T1000 (cell line): ENCODE measurements around the gene TSFM.

ENCODE experiments used
- DNase-seq: peaks from one replicate; lab custom pipeline; 2025; ENCODE audit warnings: mixed read lengths; lab: John Stamatoyannopoulos, UW

TSFM gene

DNA sequence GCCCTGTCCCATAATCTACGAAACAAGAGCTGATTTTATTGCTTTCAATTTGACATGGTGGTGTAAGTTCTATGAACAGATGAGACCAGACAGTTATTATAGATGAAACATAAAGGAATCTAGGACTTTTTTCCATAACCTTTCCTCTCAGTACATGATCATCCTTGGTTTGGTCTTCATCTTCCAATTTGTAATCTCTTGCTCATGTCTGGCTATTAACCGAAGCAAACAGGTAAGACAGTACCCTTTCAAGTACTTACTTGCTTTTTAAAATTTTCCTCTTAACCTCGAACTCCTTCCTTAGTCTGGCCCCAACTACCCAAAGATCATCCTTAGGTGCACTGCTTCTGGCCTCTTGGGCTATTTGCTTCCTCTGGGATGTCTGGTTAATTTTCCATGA lies 36.6 kb upstream of the TSFM start:
- no peak for DNase-seq

DNA sequence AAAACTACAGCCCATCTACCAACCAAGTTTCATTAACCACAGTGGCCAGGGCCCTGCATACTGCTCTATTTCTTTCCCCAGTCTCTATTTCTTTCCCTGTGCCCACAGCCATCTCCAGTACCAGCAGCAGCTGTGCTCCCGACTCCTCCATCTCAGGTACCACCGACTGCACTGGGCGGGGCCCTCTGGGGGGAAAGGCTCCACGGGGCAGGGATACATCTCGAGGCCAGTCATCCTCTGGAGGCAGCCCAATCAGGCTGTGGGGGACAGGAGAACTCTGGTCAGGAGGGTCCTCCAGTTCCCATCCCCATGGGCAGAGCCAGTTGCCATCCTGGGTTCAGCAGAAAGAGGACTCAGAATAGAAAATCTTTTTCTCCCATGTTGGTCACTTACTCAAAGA lies 33.5 kb upstream of the TSFM start:
- DNase-seq = no peak

DNA sequence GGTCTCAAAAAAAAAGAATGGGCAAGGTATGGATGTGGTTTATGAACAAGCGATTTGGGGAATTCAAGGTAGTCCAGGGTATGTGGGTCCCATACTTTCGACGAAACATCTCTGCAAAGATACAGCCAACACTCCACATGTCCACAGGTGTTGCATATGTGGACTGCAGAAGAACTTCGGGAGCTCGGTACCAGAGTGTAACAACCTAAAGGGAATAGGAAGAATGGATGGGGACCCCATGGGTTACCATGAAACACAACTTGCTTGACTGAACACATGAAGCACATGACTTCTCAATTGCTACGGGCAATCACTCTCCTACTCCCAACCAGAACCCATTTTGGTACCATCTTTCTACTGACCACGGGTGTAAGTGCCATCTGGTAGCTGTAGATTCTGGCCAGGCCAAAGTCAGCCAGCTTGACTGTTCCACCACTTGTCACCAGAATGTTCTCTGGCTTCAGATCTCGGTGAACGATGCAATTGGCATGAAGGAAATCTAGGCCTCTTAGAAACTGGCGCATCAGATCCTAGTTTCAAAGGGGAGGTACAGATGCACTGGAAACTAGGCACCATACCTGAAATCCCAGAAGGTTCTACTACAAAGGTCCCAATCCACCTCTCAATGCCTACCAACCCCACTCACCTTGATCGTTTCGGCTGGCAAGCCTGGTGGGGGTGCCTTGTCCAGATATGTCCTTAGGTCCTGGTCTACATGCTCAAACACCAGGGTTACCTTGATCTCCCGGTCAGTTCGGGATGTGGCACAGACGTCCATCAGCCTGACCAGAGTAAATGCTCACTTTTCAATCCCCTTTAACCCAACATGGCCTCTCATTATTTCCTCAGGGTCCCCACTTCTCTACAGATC lies 31.8 kb upstream of the TSFM start:
- DNase-seq = no peak

DNA sequence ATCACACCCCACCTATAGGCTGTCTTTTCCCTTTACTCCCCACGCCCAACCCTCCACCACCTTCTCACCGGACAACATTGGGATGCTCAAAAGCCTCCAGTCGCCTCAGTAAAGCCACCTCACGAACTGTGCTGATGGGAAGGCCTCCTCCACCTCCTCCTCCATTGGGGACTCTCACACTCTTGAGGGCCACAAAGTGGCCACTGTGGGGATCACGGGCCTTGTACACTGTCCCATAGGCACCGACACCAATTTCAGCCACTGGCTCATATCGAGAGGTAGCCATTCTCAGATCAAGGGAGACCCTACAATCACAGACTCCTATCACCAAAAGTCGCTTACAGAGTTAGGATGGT lies 31.2 kb upstream of the TSFM start:
- no peak for DNase-seq

DNA sequence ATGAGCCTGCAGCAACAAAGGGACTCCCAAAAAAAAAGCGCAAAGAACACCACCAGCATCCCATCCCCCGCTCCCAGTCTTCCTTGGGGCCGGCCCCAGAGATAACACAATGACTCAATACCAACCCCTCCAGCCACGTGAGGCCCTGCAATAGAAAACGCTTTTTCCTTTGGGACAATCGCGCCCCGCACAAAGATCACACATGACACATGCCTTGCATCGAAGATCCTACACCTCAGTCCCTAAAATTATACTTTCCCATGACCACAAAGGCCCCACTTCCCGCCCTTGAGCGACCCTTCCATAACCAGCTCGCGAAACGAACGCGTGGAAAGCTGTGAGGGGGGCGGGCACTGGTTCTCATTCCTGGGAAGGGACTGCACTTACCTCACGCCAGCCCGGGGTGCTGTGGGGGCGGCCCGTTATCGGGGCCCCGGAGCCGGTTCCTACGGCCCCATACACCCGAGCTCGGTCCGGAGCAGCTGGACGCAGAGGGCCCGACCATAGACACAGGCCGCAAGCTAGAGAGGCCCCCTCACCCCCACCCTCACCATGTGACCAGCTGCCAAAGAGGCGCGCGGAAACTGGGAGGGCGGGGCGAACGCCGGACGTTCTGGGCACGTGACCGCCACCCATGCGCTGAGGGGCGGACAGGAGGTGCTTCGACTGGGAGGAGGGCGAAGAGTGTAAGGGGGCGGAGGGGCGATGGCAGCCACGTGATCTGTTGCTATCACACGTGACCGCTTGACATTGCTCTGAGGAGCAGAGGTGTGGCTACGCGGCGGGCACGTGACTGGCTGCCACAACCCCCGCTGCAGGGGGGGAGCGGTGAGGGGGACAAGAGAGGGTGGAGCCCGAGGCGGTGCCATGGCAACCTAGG lies 30.6 kb upstream of the TSFM start, which contains the start of gene CDK4:
CDK4 (minus strand) TSS at position 523 of the 880 bp plus-strand sequence. CDS start 593 bp downstream, outside the sequence.
- DNase-seq = peak; percentile 100

DNA sequence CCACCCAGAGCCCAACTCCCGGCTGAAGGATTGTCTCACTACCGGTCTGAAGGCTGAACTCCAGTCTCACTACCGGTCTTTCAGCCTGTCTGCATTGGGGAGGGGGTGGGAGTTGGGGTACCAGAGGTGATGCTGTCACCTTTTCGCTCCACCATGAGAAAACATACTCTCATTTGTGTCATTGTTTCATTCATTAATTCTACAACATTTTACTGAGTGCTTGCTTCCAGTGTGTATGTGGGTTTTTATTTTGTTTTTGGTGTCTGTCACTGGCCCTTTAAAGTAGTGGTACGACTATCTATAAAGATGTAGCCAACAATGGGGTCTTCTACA lies 30.0 kb upstream of the TSFM start:
- DNase-seq = no peak

DNA sequence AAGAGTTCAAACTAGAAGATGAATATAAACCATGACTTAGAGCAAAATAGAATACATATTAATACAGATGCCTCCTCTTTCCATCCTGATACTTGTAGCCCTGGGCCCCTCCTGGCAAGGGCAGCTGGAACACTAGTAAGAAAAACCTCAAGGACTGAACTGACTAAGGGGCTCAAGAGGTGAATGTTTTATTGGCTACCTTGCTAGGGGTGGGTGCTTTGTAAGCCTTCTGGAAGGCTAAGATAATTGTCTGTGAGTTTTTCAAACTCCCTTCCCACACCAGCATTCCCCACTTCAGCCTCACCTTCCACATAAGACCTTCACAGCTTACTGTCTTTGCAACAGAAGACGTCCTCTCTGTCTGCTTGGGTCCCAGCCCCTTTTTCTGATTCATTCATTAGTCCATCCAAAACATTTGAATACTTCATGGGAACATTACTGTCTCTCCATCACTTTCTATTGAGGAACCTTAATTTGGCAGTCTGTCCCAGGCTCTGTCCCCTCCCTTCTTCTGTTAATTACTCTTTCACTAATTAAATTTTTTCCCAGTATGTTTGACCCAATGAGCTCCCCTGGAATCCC lies 28.7 kb upstream of the TSFM start:
- DNase-seq = no peak

DNA sequence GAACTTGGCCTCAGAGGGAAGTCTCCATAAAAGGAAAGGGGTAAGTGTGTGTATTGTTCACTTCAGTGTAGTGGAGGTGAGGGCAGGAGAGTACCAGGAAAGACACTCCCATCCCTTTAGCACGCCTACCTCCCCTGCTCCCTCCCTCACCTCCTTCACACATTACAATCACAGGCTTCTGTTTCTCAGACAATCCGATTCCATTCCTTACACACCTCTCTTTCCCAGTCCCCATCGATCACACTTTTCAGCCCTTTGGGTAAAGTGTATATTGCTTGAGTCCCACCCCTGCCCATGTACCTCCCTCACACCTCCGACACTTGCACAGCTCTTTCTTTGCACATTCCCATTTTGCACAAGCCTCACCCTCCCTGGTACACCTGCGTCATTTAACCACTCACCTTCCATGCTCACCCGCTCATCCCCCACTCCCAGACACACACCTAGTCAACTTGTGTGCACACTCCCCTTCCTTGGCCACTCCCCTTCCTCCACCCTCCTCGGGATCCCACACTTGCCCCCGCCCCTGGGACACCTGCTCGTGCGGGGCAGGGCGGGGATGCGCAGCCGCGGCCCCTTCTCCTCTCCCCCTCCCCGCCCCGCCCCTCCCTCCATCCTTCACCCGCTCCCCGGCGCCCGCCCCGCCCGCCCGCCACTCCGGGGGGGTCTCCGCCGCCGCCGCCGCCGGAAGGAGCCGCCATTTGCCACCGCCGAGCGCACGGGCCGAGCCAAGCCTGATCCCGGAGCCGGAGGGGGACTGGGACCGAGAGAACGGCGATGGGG lies 28.0 kb upstream of the TSFM start, which contains the start of gene MARCHF9:
MARCHF9 (plus strand) TSS at position 693 of the 783 bp plus-strand sequence. CDS start 426 bp downstream, outside the sequence.
- peak; percentile 99 for DNase-seq

DNA sequence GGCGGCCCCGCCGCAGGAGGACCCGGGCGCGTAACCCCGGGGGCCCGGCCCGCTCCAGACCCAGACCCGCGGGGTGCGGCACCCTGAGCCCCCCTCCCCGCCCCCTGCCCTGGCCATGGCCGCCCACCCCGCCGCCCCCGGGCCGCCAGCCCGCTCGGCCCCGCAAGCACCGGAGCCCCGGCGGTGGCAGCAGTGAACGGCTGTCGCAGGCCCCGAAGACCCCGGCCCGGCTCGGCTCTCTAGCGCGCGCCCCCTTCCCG lies 27.5 kb upstream of the TSFM start:
- DNase-seq = no peak

DNA sequence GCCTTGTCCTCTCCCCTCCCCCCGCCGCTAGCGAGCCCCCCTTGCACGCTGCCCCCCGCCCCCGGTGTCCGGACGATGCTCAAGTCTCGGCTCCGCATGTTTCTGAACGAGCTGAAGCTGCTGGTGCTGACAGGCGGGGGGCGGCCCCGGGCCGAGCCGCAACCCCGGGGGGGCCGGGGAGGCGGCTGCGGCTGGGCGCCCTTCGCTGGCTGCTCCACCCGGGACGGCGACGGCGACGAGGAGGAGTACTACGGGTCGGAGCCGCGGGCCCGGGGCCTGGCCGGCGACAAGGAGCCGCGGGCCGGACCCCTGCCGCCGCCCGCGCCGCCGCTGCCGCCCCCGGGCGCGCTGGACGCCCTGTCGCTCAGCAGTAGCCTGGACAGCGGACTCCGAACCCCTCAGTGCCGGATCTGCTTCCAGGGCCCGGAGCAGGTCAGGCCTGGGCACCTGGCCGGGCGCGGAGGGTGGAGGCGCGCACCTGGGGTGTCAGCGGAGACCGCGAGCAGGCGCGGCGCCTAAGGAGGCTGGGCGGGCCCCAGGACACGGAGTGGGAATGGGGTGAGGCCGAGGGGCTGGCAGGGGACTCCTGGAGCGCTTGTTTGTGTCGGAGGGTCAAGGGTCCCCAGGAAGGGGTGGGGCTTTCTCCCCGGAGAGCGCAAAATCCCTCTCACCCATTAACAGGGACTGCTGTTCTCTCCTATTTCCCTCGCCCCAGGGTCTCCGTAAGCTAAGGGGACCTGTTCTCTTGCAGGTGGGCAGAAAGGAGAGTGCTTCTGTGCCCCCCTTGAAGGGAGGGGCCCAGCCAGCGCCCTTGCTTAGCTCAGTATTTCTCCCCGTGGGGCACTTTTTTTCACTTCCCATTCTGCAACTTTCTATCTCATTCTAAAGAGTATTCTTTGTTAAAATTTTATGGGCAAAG lies 26.9 kb upstream of the TSFM start:
- peak; percentile 97 for DNase-seq

DNA sequence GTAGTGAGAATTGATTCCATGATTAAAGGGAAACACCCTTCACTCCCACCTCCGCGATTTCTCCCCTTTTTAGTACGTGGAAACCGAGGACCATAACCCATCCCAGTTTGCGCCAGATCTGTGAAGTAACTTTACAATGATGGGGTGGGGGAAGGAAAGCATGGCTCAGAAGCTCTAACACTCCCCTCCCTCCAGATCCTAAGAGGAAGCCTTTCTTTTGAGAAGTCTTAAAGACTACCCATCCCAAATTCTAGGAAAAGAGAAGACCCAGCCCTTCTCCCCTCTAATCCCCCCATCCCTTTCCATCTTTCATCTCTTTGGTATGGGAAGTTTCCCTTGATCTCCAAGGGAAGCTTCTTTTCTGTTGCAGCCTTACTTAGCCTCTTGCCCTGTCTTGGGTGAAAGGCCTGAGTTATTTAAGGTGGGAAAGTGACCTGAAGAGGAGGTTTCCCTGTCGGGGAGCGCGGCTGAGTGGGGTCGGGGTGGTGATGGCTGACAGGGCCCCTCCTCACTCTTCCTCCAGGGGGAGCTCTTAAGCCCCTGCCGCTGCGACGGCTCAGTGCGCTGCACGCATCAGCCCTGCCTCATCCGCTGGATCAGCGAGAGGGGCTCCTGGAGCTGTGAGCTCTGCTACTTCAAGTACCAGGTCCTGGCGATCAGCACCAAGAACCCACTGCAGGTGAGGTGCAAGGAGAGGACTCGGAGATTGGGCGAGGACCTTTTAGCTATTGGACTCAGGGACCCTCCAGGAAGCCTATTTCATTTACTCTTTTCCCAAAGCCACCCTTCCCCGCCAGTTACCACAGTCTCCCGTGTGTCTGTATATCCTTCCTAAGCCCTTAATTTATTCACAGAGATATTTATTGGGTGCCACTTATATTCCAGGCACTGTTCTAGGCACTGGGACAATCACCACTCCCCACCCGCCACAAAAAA lies 25.9 kb upstream of the TSFM start:
- DNase-seq = no peak

DNA sequence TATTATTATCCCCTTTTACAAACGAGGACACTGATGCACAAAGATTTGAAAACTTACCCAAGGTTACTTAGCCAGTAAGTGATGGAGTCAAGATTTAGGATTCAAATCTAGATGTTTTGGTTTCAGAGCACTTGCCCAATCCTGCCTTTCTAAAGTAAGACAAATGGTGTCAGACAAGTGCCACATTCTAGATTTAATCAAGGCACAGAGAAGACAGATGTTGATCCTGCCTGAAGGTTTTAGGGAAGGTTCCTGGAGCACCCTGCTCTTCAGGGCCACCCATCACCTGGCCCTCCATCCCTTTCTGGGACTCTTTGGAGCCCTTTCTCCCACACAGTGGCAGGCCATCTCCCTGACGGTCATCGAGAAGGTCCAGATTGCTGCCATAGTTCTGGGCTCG lies 24.8 kb upstream of the TSFM start:
- no peak for DNase-seq

DNA sequence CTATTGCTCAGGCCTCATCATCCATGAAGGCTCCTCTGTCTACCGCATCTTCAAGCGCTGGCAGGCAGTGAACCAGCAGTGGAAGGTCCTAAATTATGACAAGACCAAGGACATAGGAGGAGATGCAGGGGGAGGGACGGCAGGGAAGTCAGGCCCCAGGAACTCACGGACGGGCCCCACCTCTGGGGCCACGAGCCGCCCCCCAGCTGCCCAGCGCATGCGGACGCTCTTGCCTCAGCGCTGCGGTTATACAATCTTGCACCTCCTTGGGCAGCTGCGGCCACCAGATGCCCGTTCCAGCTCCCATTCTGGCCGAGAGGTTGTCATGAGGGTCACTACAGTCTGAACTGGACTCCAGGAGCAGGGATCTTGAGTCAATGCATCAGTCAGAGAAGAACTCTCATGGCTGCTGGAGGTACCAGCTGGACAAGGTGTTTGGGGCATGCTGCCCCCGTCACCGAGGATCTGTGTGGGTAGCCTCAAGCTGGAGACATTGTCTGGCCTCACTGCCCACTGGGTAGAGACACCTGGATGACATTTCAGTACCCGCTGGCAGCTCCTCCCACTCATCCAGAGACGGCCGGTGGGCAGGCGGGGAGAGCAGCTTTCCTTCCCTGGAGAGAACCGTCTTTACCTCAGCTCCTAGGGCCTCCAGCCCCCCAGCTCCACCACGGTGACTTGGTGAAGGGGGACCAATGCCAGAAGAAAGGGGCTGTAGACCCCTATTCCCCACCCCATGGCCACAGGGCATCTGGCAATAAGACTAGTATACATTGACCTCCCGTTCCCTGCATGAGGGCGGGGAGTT lies 23.8 kb upstream of the TSFM start:
- DNase-seq = no peak

DNA sequence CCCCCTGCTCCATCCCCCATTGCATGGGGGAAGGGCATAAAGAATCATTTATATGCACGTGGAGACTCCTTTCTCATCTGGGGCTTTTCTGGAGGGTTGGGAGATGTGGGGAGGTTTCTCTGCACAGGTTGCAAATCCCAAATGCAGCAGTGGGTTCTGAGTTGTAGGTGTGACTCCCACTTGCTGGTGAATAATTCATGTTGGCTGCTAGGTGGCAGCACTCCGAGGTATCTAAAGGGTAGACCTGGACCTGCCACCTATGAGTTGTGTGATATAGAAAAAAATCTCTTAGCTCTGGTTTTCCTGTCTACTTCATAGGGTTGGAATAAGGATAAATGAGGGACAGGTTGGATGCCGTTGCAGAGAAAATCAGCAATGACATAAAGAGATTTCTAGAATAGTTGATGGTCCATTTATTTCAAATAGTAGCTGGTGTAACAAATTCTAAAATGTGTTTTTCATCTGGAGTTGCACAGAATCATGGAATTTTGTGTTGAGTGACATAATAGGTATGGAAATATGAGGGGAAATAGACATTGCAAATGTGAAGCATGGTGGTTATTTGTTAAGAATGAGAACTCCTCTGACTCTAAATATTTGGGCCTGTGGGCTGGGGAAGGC lies 23.1 kb upstream of the TSFM start:
- no peak for DNase-seq

DNA sequence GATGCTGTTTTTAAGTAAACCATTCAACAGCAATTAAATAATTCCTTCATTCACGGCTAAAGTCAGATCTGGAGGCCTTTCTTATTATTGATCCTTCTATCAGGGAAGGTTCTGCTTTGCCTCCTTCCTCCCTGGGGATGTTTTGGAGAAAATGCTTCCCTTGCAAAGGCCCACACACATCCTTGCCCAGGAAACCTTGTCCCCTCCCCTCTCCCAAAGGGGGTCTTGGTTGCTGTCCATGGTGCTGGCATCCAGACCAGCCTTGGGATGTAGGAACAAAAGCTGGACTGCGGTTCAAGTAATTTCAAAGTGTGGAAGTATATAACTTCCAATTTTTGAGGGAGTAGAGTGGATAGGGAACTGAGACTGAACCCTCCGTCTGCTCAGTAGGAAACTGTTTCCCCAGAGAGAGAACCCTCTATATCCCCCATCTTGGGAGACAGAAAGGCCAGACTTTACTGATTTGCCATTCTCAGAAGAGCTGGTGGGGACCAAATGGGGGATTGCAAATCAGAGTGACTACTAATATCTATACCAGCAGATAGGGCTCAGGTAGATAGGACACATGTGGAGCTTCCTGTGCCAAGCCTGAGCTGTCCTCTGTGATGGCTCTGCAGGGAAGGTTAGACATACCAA lies 22.1 kb upstream of the TSFM start:
- no peak for DNase-seq

DNA sequence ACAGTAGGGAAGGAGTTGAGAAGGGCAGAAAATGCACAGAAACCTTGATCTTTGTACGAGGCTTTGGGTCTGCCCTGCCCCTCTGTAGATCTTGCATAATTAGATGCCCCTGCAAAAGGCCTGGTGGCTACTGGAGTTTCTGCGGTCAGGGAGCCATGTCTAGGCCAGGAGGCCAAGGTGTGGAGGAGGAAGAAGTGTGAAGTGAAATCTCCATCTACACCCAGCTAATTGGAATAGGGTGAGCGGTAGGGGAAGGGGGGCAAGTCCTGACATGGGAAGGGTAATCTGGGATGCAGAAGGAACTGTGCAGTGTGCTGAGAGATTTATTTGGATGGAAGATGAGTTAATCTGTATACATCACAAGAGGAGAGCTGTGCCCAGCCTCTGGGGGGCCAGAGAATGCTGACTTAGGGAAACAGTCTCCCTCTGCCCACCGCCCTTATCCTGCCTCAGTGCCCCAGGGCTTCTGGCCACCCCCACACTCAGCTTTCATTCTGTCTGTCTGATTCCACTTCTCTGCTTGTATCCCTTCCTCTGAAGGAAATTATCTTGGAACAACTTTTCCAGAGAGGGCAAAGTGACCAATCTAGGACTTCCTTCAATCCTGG lies 21.1 kb upstream of the TSFM start:
- no peak for DNase-seq

DNA sequence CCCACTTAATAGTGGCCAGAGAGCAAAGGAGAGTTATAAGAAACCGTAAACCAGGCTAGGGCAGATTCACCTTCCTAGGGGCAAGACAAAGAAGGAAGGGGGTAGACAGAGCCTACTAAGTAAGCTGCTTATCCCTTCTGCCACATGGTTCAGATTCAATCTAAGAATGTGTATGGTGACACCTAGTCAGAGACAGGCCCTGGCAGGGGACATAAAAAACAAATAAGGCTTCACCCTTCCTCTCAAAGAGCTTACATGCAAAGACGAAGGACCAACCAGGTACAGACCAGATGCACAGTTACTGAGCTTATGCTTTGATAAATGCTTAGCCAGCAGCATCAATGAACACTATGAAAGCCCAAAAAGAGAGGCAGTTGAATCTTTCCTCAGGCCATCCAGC lies 20.1 kb upstream of the TSFM start:
- no peak for DNase-seq
